Fibroblast of villous mesenchyme (primary cell): ENCODE measurements around the gene RAB10. TPM values are rescaled to one million over a fixed set of nuclear protein-coding genes. Genes with fewer than 3 reads are reported as not detected.

Experiments used
- DNase-seq: peaks from one replicate; pipeline ENCODE4 v3.0.0-alpha.2; 2010; ENCODE audit warnings: low read depth
- H3K4me3 ChIP-seq: 2 replicates; pipeline ENCODE4 v1.5.1; 2011; ENCODE audit warnings: low read depth, mild to moderate bottlenecking, low read length
- CTCF ChIP-seq: IDR thresholded peaks from 2 replicates; pipeline ENCODE4 v1.5.1; 2012; ENCODE audit warnings: low read depth, mild to moderate bottlenecking, low read length; ENCODE audit not compliant: insufficient read depth
- total RNA-seq: library from RNA; depleted of rRNA; stranded (reverse); fragments of >200 nt; gene quantifications from 2 replicates; pipeline ENCODE4 v1.2.3, GENCODE V29; 2012

RAB10 gene
- total RNA-seq, 1 donor, result 128 TPM

GRCh38 chr2:26043109-26043508, 9.2 kb downstream of the RAB10 start:
- no peak for TF ChIP-seq CTCF
- no peak overlapping the region for H3K4me3 ChIP-seq
- DNase-seq, result no peak

DNA sequence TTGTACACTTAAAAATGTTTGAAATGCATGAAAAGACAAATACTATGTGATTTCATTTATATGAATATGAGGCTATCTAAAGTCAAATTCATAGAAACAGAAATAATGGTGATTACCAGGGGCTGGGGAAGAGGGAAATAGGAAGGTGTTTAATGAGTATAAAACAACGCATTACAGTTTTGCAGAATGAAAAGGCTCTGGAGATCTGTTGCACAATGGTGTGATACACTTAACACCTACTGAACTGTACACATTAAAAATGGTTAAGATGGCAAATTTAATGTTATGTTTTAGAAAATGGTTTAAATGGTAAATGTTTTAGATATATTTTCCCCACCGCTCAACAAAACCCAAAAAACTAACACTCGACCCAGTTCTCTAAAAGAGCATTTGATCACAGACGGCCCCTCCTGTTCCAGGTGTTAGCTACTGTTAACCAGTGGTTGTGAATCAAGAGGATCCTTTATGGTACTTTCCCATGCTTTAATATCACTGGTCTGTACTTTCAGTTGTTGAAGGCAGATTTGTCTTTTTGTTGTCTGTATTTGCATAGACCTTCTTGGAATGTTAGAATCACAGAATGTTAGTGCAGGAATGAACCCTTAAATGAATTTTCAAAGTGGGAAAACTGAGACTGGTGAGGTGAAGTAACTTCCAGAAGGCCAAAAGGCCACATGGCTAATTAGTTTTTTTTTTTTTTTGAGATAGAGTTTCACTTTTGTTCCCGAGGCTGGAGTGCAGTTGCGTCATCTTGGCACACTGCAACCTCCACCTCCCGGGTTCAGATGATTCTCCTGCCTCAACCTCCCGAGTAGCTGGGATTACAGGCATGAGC, 10.2 kb downstream of the RAB10 start:
- peak; percentile 79 for DNase-seq
- TF ChIP-seq CTCF, result no peak
- no peak overlapping the region for H3K4me3 ChIP-seq

- no peak for TF ChIP-seq CTCF
- H3K4me3 ChIP-seq, result no peak overlapping the region
- no peak for DNase-seq
Measured at GRCh38 chr2:26048791-26049190, 14.9 kb downstream of the RAB10 start.

DNA sequence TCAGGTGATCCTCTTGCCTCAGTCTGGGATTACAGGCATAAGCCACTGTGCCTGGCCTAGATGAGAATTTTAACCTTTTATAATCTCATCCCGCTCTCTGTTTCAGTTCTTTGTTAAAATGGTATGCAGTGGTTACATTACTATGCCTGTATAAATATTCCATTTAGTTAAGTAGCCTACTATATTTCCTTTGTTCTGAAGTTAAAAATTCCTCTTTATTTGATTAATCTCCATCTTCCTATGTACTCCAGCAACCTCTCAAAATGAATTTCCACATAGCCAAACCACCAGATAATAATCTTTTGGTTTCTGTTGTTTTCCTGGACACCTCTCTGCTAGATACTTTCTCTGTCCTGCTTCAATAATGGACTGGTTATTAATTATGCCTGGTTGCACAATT, 15.8 kb downstream of the RAB10 start:
- no peak for TF ChIP-seq CTCF
- no peak for DNase-seq
- no peak overlapping the region for H3K4me3 ChIP-seq

DNA sequence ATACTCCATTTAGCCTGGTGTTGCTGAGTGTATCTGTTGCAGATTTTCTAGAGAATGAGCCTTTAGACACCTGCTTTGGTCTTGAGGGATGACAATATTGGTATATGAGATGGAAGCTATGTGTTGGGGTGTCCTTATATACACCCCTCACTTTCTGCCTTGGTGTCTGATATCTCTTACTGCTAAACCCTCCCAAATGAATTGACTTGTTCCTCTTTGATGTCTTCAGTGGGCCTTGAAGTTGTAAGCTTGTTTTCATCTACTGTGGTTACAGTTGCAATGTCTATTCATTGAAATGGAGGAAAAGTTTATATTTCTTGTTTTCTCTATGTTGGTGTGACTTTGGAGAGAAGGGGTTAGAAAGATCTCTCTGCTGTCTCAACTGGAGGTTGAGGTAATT, 18.9 kb downstream of the RAB10 start:
- no peak for DNase-seq
- TF ChIP-seq CTCF, result no peak
- H3K4me3 ChIP-seq, result no peak overlapping the region

GRCh38 chr2:26054598-26055348, 20.9 kb downstream of the RAB10 start:
- no peak for TF ChIP-seq CTCF
- DNase-seq, result no peak
- no peak overlapping the region for H3K4me3 ChIP-seq
